Measurements from ENCODE around the gene RBM33.

DNA sequence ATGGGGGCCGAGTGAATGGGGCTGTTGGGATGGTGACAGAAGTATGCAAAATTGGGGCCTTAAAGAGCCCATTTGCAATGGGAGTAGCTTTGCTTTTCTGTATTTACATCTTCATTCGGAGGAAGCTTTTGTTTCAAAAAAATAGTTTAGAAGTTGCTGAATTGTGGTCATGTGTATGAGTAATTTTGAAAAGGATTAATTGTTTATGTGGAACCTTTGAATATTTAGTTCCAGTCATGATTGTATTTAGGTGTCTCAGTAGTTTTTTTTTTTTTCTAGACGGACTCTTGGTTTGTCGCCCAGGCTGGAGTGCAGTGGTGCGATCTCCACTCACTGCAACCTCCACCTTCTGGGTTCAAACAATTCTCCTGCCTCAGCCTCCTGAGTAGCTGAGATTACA, 37.2 kb downstream of the RBM33 start:
- TF ChIP-seq, protein P1, sequence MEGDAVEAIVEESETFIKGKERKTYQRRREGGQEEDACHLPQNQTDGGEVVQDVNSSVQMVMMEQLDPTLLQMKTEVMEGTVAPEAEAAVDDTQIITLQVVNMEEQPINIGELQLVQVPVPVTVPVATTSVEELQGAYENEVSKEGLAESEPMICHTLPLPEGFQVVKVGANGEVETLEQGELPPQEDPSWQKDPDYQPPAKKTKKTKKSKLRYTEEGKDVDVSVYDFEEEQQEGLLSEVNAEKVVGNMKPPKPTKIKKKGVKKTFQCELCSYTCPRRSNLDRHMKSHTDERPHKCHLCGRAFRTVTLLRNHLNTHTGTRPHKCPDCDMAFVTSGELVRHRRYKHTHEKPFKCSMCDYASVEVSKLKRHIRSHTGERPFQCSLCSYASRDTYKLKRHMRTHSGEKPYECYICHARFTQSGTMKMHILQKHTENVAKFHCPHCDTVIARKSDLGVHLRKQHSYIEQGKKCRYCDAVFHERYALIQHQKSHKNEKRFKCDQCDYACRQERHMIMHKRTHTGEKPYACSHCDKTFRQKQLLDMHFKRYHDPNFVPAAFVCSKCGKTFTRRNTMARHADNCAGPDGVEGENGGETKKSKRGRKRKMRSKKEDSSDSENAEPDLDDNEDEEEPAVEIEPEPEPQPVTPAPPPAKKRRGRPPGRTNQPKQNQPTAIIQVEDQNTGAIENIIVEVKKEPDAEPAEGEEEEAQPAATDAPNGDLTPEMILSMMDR (IDR thresholded peaks at IDR 0.05): no peak
- TF ChIP-seq POLR2AphosphoS5 (IDR thresholded peaks at IDR 0.05): no peak
